ENCODE results near the gene ZNF827.

ZNF827 gene

DNA sequence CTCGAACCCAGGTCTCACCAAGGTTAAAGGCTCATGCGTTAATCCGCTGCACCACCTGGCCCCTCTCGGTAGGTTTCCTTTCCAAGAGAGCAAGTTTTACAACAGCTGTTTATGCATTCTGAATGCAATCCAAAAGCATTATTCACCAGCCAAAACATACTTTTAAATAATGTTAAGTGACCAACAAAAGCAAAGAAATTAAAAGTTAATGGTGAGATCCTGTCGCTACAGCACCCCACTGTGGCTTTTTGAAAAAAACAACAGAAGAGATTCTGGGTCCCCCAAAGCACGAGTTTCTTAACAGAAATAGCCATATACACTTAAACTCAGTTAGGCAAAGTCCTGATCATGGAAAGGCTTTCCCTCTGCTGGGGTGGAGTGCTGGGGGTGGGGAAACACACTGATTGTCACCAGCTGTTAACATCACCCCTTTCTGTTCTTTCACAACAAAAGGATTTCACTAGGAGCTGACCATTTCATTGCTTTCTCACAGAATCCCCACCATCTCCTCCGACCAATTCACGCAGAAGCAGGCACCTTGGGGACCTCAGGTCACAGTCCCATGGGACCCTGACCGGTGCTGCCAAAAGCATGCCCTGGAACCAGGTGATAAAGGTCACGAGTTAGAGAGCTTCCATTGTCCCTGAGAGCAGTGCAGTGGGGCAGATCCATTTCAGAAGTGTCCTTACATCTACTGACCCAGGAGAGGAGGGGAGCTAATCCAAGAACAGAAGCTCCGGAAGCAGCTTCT is 51.2 kb downstream of the ZNF827 start:
- no peaks in the 10 kb centered on the region for H3K27me3 ChIP-seq
- TF ChIP-seq, protein P1, sequence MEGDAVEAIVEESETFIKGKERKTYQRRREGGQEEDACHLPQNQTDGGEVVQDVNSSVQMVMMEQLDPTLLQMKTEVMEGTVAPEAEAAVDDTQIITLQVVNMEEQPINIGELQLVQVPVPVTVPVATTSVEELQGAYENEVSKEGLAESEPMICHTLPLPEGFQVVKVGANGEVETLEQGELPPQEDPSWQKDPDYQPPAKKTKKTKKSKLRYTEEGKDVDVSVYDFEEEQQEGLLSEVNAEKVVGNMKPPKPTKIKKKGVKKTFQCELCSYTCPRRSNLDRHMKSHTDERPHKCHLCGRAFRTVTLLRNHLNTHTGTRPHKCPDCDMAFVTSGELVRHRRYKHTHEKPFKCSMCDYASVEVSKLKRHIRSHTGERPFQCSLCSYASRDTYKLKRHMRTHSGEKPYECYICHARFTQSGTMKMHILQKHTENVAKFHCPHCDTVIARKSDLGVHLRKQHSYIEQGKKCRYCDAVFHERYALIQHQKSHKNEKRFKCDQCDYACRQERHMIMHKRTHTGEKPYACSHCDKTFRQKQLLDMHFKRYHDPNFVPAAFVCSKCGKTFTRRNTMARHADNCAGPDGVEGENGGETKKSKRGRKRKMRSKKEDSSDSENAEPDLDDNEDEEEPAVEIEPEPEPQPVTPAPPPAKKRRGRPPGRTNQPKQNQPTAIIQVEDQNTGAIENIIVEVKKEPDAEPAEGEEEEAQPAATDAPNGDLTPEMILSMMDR (IDR thresholded peaks at IDR 0.05), result no peak
- H3K4me3 ChIP-seq (ENCODE audit: low read depth in 1 of 2, low read length in 1 of 2), result no peak overlapping the region
- H3K4me1 ChIP-seq (ENCODE audit: control insufficient read depth in 1 of 2, insufficient read depth in 1 of 2, low read depth in 1 of 2, low read length in 1 of 2), result no peaks in the 10 kb centered on the region
- H3K27ac ChIP-seq, result no peak overlapping the region
- H3K9me3 ChIP-seq, result no peaks in the 10 kb centered on the region
- H3K36me3 ChIP-seq, result no peaks in the 10 kb centered on the region

DNA sequence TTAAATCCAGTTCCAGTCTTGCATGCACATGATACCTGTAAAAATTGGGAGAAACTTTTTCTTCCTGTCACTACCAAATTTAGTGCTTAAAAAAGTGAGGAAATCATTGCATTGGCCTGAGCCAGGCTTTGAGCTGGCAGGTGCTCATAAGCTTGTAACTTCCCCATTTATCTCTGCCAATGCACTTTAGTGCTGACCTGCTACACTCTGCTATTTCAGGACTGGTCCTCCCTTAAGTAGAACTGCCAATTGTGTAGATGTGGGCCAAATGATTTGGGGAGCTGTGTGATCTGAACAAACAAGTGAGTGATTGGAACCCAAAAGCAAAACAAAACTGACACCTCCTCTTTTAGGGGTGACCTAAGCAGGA is 51.8 kb downstream of the ZNF827 start:
- TF ChIP-seq, protein P1 (IDR thresholded peaks at IDR 0.05), result no peak
- H3K36me3 ChIP-seq, result no peaks in the 10 kb centered on the region
- no peaks in the 10 kb centered on the region for H3K27me3 ChIP-seq
- H3K4me3 ChIP-seq (ENCODE audit: low read depth in 1 of 2, low read length in 1 of 2), result no peak overlapping the region
- no peaks in the 10 kb centered on the region for H3K4me1 ChIP-seq (ENCODE audit: control insufficient read depth in 1 of 2, insufficient read depth in 1 of 2, low read depth in 1 of 2, low read length in 1 of 2)
- no peak overlapping the region for H3K27ac ChIP-seq
- H3K9me3 ChIP-seq, result no peaks in the 10 kb centered on the region

DNA sequence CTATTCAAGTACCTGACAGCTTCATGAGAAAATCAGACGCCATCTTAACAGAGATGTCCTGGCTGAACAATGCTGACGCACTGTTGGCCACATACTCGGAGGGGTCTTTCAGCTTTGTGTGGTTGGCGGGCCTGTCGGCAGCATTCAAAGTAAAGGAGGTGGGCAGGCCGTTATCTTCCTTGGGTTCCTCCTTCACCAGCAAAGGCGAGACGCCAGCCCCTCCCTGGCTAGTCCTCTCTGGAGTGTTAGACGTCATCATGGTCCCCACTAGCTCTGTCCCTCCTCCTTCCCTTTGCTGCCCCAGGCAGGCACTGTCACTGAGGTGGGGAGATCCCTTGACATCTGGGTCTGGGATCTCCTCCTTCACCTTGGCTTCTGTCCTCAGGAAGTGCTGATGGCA is 53.0 kb downstream of the ZNF827 start:
- no peak overlapping the region for H3K27ac ChIP-seq
- H3K4me3 ChIP-seq (ENCODE audit: low read depth in 1 of 2, low read length in 1 of 2), result no peak overlapping the region
- no peaks in the 10 kb centered on the region for H3K4me1 ChIP-seq (ENCODE audit: control insufficient read depth in 1 of 2, insufficient read depth in 1 of 2, low read depth in 1 of 2, low read length in 1 of 2)
- no peaks in the 10 kb centered on the region for H3K27me3 ChIP-seq
- TF ChIP-seq, protein P1 (IDR thresholded peaks at IDR 0.05), result no peak
- no peaks in the 10 kb centered on the region for H3K9me3 ChIP-seq
- H3K36me3 ChIP-seq, result no peaks in the 10 kb centered on the region

DNA sequence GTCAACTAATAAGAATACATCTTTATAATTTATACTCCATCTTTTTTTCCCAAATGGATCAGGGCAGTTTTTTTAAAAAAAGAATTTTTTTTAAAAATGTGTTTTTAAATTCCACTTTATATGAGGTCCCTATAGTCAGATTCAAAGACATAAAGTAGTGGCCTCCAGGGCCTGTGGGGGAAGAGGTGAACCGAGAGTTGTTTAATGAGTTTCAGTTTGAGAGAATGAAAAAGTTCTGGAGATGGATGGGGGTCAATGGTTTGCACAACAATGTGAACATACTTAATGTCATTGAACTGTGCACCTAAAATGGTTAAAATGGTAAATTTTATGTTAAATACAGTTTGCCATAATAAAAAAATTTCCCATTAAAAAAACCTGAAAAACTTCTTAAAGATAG is 53.8 kb downstream of the ZNF827 start:
- H3K4me3 ChIP-seq (ENCODE audit: low read depth in 1 of 2, low read length in 1 of 2), result no peak overlapping the region
- TF ChIP-seq, protein P1 (IDR thresholded peaks at IDR 0.05), result no peak
- H3K27me3 ChIP-seq, result no peaks in the 10 kb centered on the region
- no peaks in the 10 kb centered on the region for H3K36me3 ChIP-seq
- H3K27ac ChIP-seq, result no peak overlapping the region
- no peaks in the 10 kb centered on the region for H3K9me3 ChIP-seq
- H3K4me1 ChIP-seq (ENCODE audit: control insufficient read depth in 1 of 2, insufficient read depth in 1 of 2, low read depth in 1 of 2, low read length in 1 of 2), result no peaks in the 10 kb centered on the region

DNA sequence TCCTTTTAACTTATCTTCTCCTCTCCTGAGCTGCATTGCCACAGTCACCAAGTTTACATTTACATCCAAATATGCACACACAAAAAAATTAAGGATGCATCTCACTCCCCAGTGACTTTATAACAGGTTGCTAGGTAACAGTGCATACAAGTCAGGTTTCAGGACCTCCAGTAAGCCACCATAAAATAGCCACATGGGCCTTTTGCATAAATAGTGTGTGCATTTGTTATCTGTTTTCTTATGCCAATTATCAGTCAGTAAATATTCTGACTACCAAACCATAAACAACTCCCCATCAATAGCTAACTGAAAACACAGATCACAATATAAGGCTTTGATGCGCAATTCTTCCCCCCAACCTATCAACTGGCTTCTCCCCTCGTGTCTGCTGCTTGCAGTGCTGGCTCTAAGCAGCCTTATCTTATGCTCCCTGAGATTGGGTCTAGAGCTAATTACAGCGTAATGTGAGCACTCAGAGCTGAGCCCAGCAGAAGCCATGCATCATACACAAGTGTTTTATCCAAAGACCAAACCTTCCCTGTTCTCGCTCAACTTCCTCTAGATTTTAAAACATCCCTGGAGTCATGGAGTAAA is 55.4 kb downstream of the ZNF827 start:
- H3K9me3 ChIP-seq, result no peaks in the 10 kb centered on the region
- TF ChIP-seq, protein P1 (IDR thresholded peaks at IDR 0.05), result no peak
- no peaks in the 10 kb centered on the region for H3K4me1 ChIP-seq (ENCODE audit: control insufficient read depth in 1 of 2, insufficient read depth in 1 of 2, low read depth in 1 of 2, low read length in 1 of 2)

More for the DNA sequence above, 55.4 kb downstream of the ZNF827 start:
- Histone ChIP-seq H3K27ac (no peak overlapping the region), H3K27me3 (no peaks in the 10 kb centered on the region), H3K4me3 (ENCODE audit: low read depth in 1 of 2, low read length in 1 of 2) (no peak overlapping the region), H3K36me3 (no peaks in the 10 kb centered on the region)
